DOHH2 (cell line): ENCODE measurements around the gene TGDS.

Experiments
- CTCF ChIP-seq: fragments of 200-600 bp; sonication (generic); IDR thresholded peaks from one replicate; pipeline ENCODE4 v1.5.1; 2014; ENCODE audit warnings: antibody characterized with exemption, mild to moderate bottlenecking, low read depth, low read length; ENCODE audit not compliant: poor library complexity, severe bottlenecking
- EZH2phosphoT487 ChIP-seq: fragments of 200-600 bp; sonication (generic); IDR thresholded peaks from 2 replicates; pipeline ENCODE4 v1.6.1; 2017; ENCODE audit warnings: borderline replicate concordance, mild to moderate bottlenecking, antibody characterized with exemption, low read length, moderate library complexity, mixed read lengths

- TF ChIP-seq CTCF, result no peak
- no peak for TF ChIP-seq EZH2phosphoT487
Observed at GRCh38 chr13:94524407-94524806, 71.5 kb downstream of the TGDS start.
